Peyer's patch (tissue), 4 donors: ENCODE results near the gene DYRK1A. TPM values are rescaled to one million over a fixed set of nuclear protein-coding genes. Genes with fewer than 3 reads are reported as not detected.

Experiments used
- DNase-seq, 3 donors: peaks; one replicate each; pipeline ENCODE4 v3.0.0-alpha.2; 2017 to 2019
- H3K27ac ChIP-seq, 4 donors: fragments of 200-600 bp; sonication (generic); one replicate each; pipeline ENCODE4 v1.5.1; 2016 to 2019
- H3K27me3 ChIP-seq, 2 donors: fragments of 200-600 bp; sonication (generic); one replicate each; pipeline ENCODE4 v1.5.1; 2019
- H3K36me3 ChIP-seq, 3 donors: fragments of 200-600 bp; sonication (generic); one replicate each; pipeline ENCODE4 v1.5.1; 2016 to 2019
- H3K4me1 ChIP-seq, 4 donors: fragments of 200-600 bp; sonication (generic); one replicate each; pipeline ENCODE4 v1.5.1; 2016 to 2019
- H3K4me3 ChIP-seq, 4 donors: fragments of 200-600 bp; sonication (generic); 1 replicate in 3 of 4; 2 replicates in 1 of 4; pipeline ENCODE4 v1.5.1; 2016 to 2019; ENCODE audit warnings: mild to moderate bottlenecking in 1 of 4
- H3K9me3 ChIP-seq, 4 donors: fragments of 200-600 bp; sonication (generic); one replicate each; pipeline ENCODE4 v1.5.1; 2016 to 2019; ENCODE audit warnings: mild to moderate bottlenecking in 1 of 4
- POLR2A ChIP-seq, 2 donors: fragments of 450-650 bp; IDR thresholded peaks; one replicate each; pipeline ENCODE4 v1.5.1; 2017; ENCODE audit warnings: antibody characterized with exemption in 2 of 2, mild to moderate bottlenecking in 2 of 2, moderate library complexity in 2 of 2
- total RNA-seq, 4 donors: library from RNA; depleted of rRNA; stranded (reverse); fragments of >200 nt; gene quantifications; one replicate each; pipeline ENCODE4 v1.1.0, GENCODE V29; 2016
- TF ChIP-seq, protein P1 (sequence below), 6 experiments: fragments of 450-650 bp in 4 of 6; fragments of 200-600 bp in 2 of 6; sonication (generic) in 1 of 6; IDR thresholded peaks; one replicate each; pipeline ENCODE4 v1.5.1; 2017 to 2019; ENCODE audit warnings: antibody characterized with exemption in 6 of 6, mild to moderate bottlenecking in 3 of 6, moderate library complexity in 1 of 6

Gene DYRK1A
- total RNA-seq, 4 donors from 2014 or later = 68.8 to 133 (median 81.3) TPM

DNA sequence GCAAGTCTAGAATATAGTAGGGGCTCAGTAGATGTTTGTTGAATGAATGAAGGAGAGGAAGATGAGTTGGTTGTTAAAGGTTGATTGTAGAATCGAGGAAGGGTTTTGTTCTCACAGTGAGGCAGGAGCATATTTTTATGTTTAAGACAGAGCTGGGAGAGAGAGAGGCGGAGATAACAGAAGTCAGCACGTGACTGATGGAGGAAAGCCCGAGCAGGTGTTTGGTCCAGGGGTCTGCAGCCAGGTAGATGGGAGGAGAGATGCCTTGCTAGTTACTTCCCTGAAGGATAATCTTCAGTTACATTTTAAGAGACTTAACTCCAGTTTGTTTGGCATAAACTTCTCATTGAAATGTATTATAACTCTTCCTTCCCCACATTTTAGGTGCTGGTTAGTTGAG, 86.8 kb downstream of the DYRK1A start:
- H3K27ac ChIP-seq = no peak overlapping the region

DNA sequence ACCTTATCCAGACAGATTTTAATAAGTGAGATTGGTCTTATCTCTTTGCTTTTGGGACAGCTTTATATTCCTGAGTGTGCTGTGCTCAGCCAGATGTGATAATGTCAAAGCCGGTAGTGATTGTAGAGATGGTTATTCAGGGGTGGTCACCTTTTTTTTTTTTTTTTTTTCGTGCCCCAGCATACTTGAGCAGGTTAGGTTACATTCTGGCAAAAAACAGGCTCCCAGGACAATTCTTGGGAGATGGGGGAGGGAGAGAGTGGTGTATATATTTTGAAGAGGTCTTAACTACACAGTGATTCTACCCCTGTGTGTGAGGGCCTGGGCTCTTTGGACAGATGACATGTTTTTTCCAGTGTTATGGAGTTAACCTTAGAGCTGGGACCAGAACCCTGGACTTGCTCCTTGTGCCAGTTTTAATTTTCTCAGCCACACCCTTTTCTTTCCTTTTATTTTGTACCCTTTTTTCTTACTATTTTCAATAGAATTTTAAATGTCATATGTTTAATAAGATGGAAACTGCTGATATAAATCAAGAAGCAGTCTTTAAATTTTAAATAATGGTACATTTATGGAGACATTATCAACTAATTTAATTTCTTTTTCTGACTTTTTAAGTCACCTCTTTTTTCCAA, 88.4 kb downstream of the DYRK1A start:
- Histone ChIP-seq H3K36me3 (no peaks in the 10 kb centered on the region), H3K4me1 (peaks cover 0 to 51% (median 5%) of the 10 kb centered on the region in 4 donors), H3K9me3 (no peaks in the 10 kb centered on the region), H3K4me3 (no peak overlapping the region), H3K27ac (no peak overlapping the region), H3K27me3 (no peaks in the 10 kb centered on the region)
- TF ChIP-seq POLR2A (IDR thresholded peaks at IDR 0.05) = no peak
- TF ChIP-seq, protein P1, sequence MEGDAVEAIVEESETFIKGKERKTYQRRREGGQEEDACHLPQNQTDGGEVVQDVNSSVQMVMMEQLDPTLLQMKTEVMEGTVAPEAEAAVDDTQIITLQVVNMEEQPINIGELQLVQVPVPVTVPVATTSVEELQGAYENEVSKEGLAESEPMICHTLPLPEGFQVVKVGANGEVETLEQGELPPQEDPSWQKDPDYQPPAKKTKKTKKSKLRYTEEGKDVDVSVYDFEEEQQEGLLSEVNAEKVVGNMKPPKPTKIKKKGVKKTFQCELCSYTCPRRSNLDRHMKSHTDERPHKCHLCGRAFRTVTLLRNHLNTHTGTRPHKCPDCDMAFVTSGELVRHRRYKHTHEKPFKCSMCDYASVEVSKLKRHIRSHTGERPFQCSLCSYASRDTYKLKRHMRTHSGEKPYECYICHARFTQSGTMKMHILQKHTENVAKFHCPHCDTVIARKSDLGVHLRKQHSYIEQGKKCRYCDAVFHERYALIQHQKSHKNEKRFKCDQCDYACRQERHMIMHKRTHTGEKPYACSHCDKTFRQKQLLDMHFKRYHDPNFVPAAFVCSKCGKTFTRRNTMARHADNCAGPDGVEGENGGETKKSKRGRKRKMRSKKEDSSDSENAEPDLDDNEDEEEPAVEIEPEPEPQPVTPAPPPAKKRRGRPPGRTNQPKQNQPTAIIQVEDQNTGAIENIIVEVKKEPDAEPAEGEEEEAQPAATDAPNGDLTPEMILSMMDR (IDR thresholded peaks at IDR 0.05) = no peak
- no peak for DNase-seq

More for the DNA sequence above, 86.8 kb downstream of the DYRK1A start:
- Histone ChIP-seq H3K27me3 (no peaks in the 10 kb centered on the region), H3K4me1 (peaks cover 0 to 38% (median 0%) of the 10 kb centered on the region in 4 donors), H3K9me3 (no peaks in the 10 kb centered on the region), H3K36me3 (no peaks in the 10 kb centered on the region), H3K4me3 (no peak overlapping the region)
- no peak for TF ChIP-seq POLR2A (IDR thresholded peaks at IDR 0.05)
- TF ChIP-seq, protein P1 (IDR thresholded peaks at IDR 0.05) = no peak
- no peak for DNase-seq

DNA sequence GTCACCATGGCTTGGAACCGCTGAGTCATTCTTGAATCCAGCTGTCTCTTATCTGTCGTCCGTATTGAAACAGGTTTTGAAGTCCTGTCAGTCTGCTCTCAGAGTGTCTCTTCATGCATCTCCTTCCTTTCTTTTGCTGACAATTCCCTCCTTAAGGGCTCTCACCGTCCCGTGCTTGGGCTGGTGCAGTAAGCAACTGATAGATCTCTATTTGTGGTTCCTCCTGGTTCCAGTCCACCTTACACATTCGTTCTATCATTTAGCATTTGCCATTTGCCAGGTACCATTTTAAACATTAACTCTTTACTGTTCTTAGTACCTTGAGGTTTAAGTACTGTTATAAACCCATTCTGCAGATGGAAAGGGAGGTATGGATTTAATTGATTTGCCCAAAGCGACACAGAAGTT, 88.9 kb downstream of the DYRK1A start:
- Histone ChIP-seq H3K4me1 (peaks cover 0 to 52% (median 5%) of the 10 kb centered on the region in 4 donors), H3K4me3 (no peak overlapping the region), H3K9me3 (no peaks in the 10 kb centered on the region), H3K36me3 (no peaks in the 10 kb centered on the region), H3K27me3 (no peaks in the 10 kb centered on the region), H3K27ac (no peak overlapping the region)
- no peak for DNase-seq
- TF ChIP-seq, protein P1 (IDR thresholded peaks at IDR 0.05) = no peak
- no peak for TF ChIP-seq POLR2A (IDR thresholded peaks at IDR 0.05)

DNA sequence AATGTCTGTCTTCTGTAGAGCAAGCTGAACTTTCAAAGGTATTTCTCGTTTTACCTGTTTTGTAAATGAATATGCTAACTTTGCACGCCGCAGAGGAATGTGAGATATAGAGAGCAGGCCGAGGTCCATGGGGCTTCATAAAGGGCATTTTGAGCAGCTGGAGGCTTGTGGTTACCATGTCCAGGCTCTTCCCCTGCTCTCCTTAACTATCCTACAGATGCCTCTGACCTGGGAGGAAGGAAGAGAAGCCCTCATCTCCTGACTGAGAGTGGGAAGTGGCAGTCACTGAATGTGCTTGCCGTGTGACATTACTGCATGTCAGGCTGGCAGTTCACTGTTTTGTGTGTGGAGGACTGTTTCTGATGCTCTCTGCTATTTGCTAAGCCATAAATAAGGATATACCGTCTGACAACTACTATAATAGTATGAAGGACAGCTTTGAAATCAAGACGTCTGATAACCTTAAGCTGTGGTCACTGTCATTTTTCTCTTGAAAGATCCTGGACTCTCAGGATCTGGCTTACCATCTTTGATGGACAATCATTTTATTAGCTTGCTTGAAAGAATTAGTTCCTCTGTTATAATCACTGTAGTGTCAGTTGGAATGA, 92.2 kb downstream of the DYRK1A start:
- peaks cover 0 to 65% (median 7%) of the 10 kb centered on the region in 4 donors for H3K4me1 ChIP-seq
- H3K27ac ChIP-seq = no peak overlapping the region
- no peak overlapping the region for H3K4me3 ChIP-seq
- no peaks in the 10 kb centered on the region for H3K36me3 ChIP-seq
- no peaks in the 10 kb centered on the region for H3K9me3 ChIP-seq
- no peak for DNase-seq
- H3K27me3 ChIP-seq = no peaks in the 10 kb centered on the region
- TF ChIP-seq POLR2A (IDR thresholded peaks at IDR 0.05) = no peak
- TF ChIP-seq, protein P1 (IDR thresholded peaks at IDR 0.05) = no peak

DNA sequence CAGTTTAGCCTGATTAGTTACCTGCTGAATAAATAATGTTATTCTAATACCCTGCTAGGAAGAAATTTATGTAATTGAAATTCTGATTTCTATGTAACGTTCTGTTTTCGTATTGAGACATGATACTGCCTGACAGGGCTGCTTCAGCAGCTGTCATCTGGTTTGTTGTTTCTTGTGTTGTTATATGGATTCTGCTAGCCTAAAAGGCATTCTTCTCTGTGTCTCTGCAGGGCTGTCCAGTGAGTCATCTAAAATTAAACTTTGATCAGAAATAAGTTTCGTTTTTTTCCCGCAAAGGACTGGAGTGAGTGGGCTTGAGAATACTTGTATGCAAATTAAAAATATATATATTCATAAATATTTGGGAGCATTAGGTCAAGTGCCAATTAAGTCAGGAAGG, 93.0 kb downstream of the DYRK1A start:
- Histone ChIP-seq H3K9me3 (no peaks in the 10 kb centered on the region), H3K36me3 (no peaks in the 10 kb centered on the region), H3K27me3 (no peaks in the 10 kb centered on the region), H3K4me1 (peaks cover 0 to 62% (median 7%) of the 10 kb centered on the region in 4 donors), H3K27ac (no peak overlapping the region), H3K4me3 (no peak overlapping the region)
- DNase-seq = no peak
- TF ChIP-seq, protein P1 (IDR thresholded peaks at IDR 0.05) = no peak
- no peak for TF ChIP-seq POLR2A (IDR thresholded peaks at IDR 0.05)
